Activated CD8-positive, alpha-beta memory T cell treated with anti-CD3 and anti-CD28 coated beads for 4 hours (primary cell): ENCODE results near the gene IP6K3.

ENCODE experiments used
- DNase-seq, 2 donors: peaks; one replicate each; pipeline ENCODE4 v3.0.0-alpha.2; 2020; ENCODE audit warnings: low read depth in 2 of 2

Gene IP6K3

GRCh38 chr6:33705268-33705885, 41.3 kb downstream of the IP6K3 start:
- no peak for DNase-seq

- no peak for DNase-seq
These were observed 42.3 kb downstream of the IP6K3 start for GRCh38 chr6:33704215-33705066.

- no peak for DNase-seq
These were observed 44.2 kb downstream of the IP6K3 start for GRCh38 chr6:33702345-33702977.

GRCh38 chr6:33700391-33701050, 46.2 kb downstream of the IP6K3 start:
- peak; percentile 38 to 56 for DNase-seq

- DNase-seq: no peak
These were observed 47.0 kb downstream of the IP6K3 start for GRCh38 chr6:33699739-33700138.

GRCh38 chr6:33699131-33699530, 47.6 kb downstream of the IP6K3 start:
- DNase-seq: no peak

GRCh38 chr6:33698494-33698893, 48.2 kb downstream of the IP6K3 start:
- DNase-seq: no peak

- no peak for DNase-seq
These were observed 48.9 kb downstream of the IP6K3 start for GRCh38 chr6:33697845-33698244.

GRCh38 chr6:33696548-33697518, 49.9 kb downstream of the IP6K3 start:
- no peak for DNase-seq

GRCh38 chr6:33696076-33696475, 50.6 kb downstream of the IP6K3 start:
- no peak for DNase-seq

GRCh38 chr6:33695451-33695887, 51.2 kb downstream of the IP6K3 start:
- no peak for DNase-seq

GRCh38 chr6:33694977-33695376, 51.7 kb downstream of the IP6K3 start:
- DNase-seq: no peak

- peak; percentile 50 to 68 for DNase-seq
These were observed 52.2 kb downstream of the IP6K3 start for GRCh38 chr6:33694401-33694931.

GRCh38 chr6:33693186-33694105, 53.3 kb downstream of the IP6K3 start:
- no peak for DNase-seq

GRCh38 chr6:33692760-33693158, 53.9 kb downstream of the IP6K3 start:
- peak; percentile 22 to 31 for DNase-seq

GRCh38 chr6:33692078-33692759, 54.5 kb downstream of the IP6K3 start:
- DNase-seq: no peak

GRCh38 chr6:33691456-33692077, 55.1 kb downstream of the IP6K3 start:
- no peak for DNase-seq

- DNase-seq: no peak
These were observed 55.9 kb downstream of the IP6K3 start for GRCh38 chr6:33690766-33691165.

- no peak for DNase-seq
These were observed 56.8 kb downstream of the IP6K3 start for GRCh38 chr6:33689879-33690278.
